HEK293 (cell line): Measurements from ENCODE around the gene BIK.

Experiments
- GLI4 ChIP-seq: fragments of 450-650 bp; formaldehyde crosslinking; IDR thresholded peaks from 2 replicates; pipeline ENCODE4 v1.5.1; 2016; ENCODE audit warnings: missing biosample characterization, missing genetic modification characterization
- HOXA7 ChIP-seq: sonication (generic); formaldehyde crosslinking; IDR thresholded peaks from 2 replicates; pipeline ENCODE4 v1.8.1; 2022; ENCODE audit warnings: missing genetic modification reagents, borderline replicate concordance
- ZNF114 ChIP-seq: fragments of 450-650 bp; formaldehyde crosslinking; IDR thresholded peaks from 2 replicates; pipeline ENCODE4 v1.5.0; 2017; ENCODE audit warnings: missing biosample characterization, missing genetic modification characterization
- ZNF274 ChIP-seq, 2 experiments: fragments of 200-500 bp in 1 of 2; fragments of 450-650 bp in 1 of 2; sonication (Bioruptor generic) in 1 of 2; formaldehyde crosslinking in 1 of 2; IDR thresholded peaks; 2 replicates each; pipeline versions ENCODE4 v1.5.1 to v1.6.1; 2014 to 2016; ENCODE audit warnings: borderline replicate concordance in 1 of 2, inconsistent platforms in 1 of 2, low read length in 1 of 2, missing biosample characterization in 1 of 2, missing genetic modification characterization in 1 of 2
- TF ChIP-seq, protein P1 (sequence below): fragments of 450-650 bp; IDR thresholded peaks from 2 replicates; pipeline ENCODE4 v1.5.1; 2018; ENCODE audit warnings: missing biosample characterization, missing genetic modification characterization
- TF ChIP-seq, protein P2 (sequence below): fragments of 450-650 bp; formaldehyde crosslinking; IDR thresholded peaks from 2 replicates; pipeline ENCODE4 v1.5.1; 2016; ENCODE audit warnings: missing biosample characterization, missing genetic modification characterization

DNA sequence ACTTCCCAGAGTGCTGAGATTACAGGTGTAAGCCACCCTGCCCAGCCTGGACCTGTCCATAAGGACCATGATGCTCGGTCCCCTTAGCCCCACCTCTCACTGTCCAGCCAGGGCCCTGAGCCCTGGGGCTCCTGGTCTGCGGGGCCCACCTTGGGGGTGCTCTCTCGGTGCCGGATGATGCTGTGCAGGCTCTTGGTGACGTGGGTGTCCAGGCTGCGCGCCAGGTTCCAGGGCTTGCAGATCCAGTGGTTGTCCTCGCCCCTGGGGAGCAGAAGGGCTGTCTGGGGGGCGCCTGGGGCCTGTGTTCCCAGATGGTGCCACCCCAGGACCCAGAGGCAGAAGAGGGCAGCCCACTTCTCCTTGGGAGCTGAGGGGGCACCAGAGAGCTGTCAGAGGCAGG is 63.0 kb downstream of the BIK start:
- TF ChIP-seq, protein P1, sequence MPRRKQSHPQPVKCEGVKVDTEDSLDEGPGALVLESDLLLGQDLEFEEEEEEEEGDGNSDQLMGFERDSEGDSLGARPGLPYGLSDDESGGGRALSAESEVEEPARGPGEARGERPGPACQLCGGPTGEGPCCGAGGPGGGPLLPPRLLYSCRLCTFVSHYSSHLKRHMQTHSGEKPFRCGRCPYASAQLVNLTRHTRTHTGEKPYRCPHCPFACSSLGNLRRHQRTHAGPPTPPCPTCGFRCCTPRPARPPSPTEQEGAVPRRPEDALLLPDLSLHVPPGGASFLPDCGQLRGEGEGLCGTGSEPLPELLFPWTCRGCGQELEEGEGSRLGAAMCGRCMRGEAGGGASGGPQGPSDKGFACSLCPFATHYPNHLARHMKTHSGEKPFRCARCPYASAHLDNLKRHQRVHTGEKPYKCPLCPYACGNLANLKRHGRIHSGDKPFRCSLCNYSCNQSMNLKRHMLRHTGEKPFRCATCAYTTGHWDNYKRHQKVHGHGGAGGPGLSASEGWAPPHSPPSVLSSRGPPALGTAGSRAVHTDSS (tag by site-specific recombination), result no peak
- TF ChIP-seq ZNF274 (IDR thresholded peaks at IDR 0.05; ENCODE audit: low read length) (no peak), ZNF274 (tag by site-specific recombination; IDR thresholded peaks at IDR 0.05; ENCODE audit: borderline replicate concordance) (no peak), HOXA7 (CRISPR knock-in tag) (no peak), GLI4 (no peak), ZNF114 (tag by site-specific recombination) (no peak)
- TF ChIP-seq, protein P2, sequence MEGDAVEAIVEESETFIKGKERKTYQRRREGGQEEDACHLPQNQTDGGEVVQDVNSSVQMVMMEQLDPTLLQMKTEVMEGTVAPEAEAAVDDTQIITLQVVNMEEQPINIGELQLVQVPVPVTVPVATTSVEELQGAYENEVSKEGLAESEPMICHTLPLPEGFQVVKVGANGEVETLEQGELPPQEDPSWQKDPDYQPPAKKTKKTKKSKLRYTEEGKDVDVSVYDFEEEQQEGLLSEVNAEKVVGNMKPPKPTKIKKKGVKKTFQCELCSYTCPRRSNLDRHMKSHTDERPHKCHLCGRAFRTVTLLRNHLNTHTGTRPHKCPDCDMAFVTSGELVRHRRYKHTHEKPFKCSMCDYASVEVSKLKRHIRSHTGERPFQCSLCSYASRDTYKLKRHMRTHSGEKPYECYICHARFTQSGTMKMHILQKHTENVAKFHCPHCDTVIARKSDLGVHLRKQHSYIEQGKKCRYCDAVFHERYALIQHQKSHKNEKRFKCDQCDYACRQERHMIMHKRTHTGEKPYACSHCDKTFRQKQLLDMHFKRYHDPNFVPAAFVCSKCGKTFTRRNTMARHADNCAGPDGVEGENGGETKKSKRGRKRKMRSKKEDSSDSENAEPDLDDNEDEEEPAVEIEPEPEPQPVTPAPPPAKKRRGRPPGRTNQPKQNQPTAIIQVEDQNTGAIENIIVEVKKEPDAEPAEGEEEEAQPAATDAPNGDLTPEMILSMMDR, result no peak
